Measurements from ENCODE around the gene TMEM81. TPM values are rescaled to one million over a fixed set of nuclear protein-coding genes. Genes with fewer than 3 reads are reported as not detected.

Gene TMEM81
- polyA plus RNA-seq, 1 of the 3 experiments (the other 2 are of a cell fraction) = 1.8 TPM

- Histone ChIP-seq H3K36me3 (replicated peaks in 1 of 2; ENCODE audit: control insufficient read depth in 1 of 2, insufficient read depth in 2 of 2, low read length in 1 of 2) (no peaks in the 10 kb centered on the region), H3K9me2 (no peaks in the 10 kb centered on the region), H3F3A (replicated peaks; ENCODE audit: insufficient read depth) (no peaks in the 10 kb centered on the region), H3K4me1 (ENCODE audit: control insufficient read depth in 1 of 2, insufficient read depth in 2 of 2, low read depth in 1 of 2, low read length in 1 of 2) (peaks cover 0 to 7% of the 10 kb centered on the region in 2 experiments; a peak in 1 of 4 replicates), H3K27ac (ENCODE audit: low read depth in 2 of 2, low read length in 1 of 2) (no peak overlapping the region), H3K79me2 (ENCODE audit: insufficient read depth) (no peaks in the 10 kb centered on the region), H4K20me1 (ENCODE audit: insufficient read depth) (no peaks in the 10 kb centered on the region), H2AFZ (ENCODE audit: low read depth) (no peak overlapping the region), H3K4me3 (ENCODE audit: low read depth in 2 of 2, low read length in 1 of 2) (no peak overlapping the region), H3K27me3 (ENCODE audit: insufficient read depth) (peaks cover 60% of the 10 kb centered on the region), H3K9ac (no peak overlapping the region), H3K9me3 (no peaks in the 10 kb centered on the region), H3K4me2 (no peak overlapping the region)
- ChIA-PET POLR2A (no interaction called here), CTCF (interaction anchor here (1.1 to 10.4 kb wide), 4 partner anchors 17 to 228 kb away, joined by 3 to 92 read pairs (median 11); no protein-coding TSS in a partner anchor)
- 63% methylated on average over 11 of the region's 11 CpGs for WGBS (ENCODE audit: low lambda C conversion rate)
- TF ChIP-seq REST (IDR thresholded peaks at IDR 0.05; ENCODE audit: low read depth, low read length) (no peak), ELF1 (IDR thresholded peaks at IDR 0.05) (no peak), FOXJ3 (CRISPR knock-in tag; IDR thresholded peaks at IDR 0.05) (no peak), FOXM1 (IDR thresholded peaks at IDR 0.05; ENCODE audit: low read depth) (no peak), SIN3A (IDR thresholded peaks at IDR 0.05; ENCODE audit: borderline replicate concordance, low read depth, low read length) (no peak), SMC3 (IDR thresholded peaks at IDR 0.05; ENCODE audit: low read depth, low read length) (no peak), GABPA (IDR thresholded peaks at IDR 0.05; ENCODE audit: low read depth) (no peak), ZBTB33 (IDR thresholded peaks at IDR 0.05; ENCODE audit: borderline replicate concordance, low read depth) (no peak), RFX5 (IDR thresholded peaks at IDR 0.05; ENCODE audit: low read length) (no peak), IRF3 (IDR thresholded peaks at IDR 0.05; ENCODE audit: low read depth, low read length) (no peak), TEAD4 (IDR thresholded peaks at IDR 0.05; ENCODE audit: borderline replicate concordance, insufficient read depth) (no peak)
- no peak for DNase-seq
Observed at GRCh38 chr1:205045146-205045545, 39.1 kb downstream of the TMEM81 start.

Measured in SK-N-SH (cell line).